GM23338 (cell line): Measurements from ENCODE around the gene NDUFB2. TPM values are rescaled to one million over a fixed set of nuclear protein-coding genes. Genes with fewer than 3 reads are reported as not detected.

Experiments
- CREB1 ChIP-seq: fragments of 250-450 bp; sonication (Bioruptor Pico); IDR thresholded peaks from 2 replicates; pipeline ENCODE4 v1.5.0; 2020; ENCODE audit warnings: low read depth, mild to moderate bottlenecking, moderate library complexity
- CTCF ChIP-seq, 2 experiments: fragments of 200-600 bp in 1 of 2; sonication (generic) in 1 of 2; conservative IDR thresholded peaks; 2 replicates each; pipeline versions ENCODE4 v1.5.1 to v1.6.1; 2016 to 2017; ENCODE audit warnings: antibody characterized with exemption in 2 of 2, low read depth in 2 of 2, mild to moderate bottlenecking in 2 of 2, moderate library complexity in 1 of 2
- ETS1 ChIP-seq: IDR thresholded peaks from 2 replicates; pipeline ENCODE4 v1.6.1; 2016; ENCODE audit warnings: antibody characterized with exemption
- EZH2phosphoT487 ChIP-seq: fragments of 200-600 bp; sonication (generic); IDR thresholded peaks from one replicate; pipeline ENCODE4 v1.8.1; 2018; ENCODE audit warnings: antibody characterized with exemption; ENCODE audit not compliant: unreplicated experiment
- NANOG ChIP-seq: IDR thresholded peaks from 2 replicates; pipeline ENCODE4 v1.6.1; 2016; ENCODE audit warnings: antibody characterized with exemption, borderline replicate concordance
- POLR2AphosphoS5 ChIP-seq: IDR thresholded peaks from 2 replicates; pipeline ENCODE4 v1.6.1; 2016; ENCODE audit warnings: antibody characterized with exemption, low read depth
- STAT1 ChIP-seq: IDR thresholded peaks from one replicate; pipeline ENCODE4 v1.6.1; 2016; ENCODE audit warnings: antibody characterized with exemption; ENCODE audit not compliant: unreplicated experiment
- ZNF114 ChIP-seq: fragments of 250-450 bp; sonication (Bioruptor Pico); IDR thresholded peaks from 2 replicates; pipeline ENCODE4 v1.5.0; 2020; ENCODE audit warnings: mild to moderate bottlenecking, moderate library complexity
- ZNF462 ChIP-seq: fragments of 250-450 bp; sonication (Bioruptor Pico); IDR thresholded peaks from 2 replicates; pipeline ENCODE4 v1.5.0; 2020; ENCODE audit warnings: mild to moderate bottlenecking, moderate library complexity
- polyA plus RNA-seq: library from polyadenylated mRNA; unstranded; fragments of >200 nt; fragmentation: Nextera tagmentation; extraction: Ambion mirVana; gene quantifications from 2 replicates; pipeline ENCODE4 v1.2.1, GENCODE V29; 2016
- total RNA-seq: library from RNA; depleted of rRNA; stranded (reverse); fragments of >200 nt; shearing (Covaris generic); gene quantifications from 2 replicates; pipeline ENCODE4 v1.2.3, GENCODE V29; 2014

Gene NDUFB2
- total and polyA plus RNA-seq, 2 experiments from 2014 or later: 306 to 382 TPM

DNA sequence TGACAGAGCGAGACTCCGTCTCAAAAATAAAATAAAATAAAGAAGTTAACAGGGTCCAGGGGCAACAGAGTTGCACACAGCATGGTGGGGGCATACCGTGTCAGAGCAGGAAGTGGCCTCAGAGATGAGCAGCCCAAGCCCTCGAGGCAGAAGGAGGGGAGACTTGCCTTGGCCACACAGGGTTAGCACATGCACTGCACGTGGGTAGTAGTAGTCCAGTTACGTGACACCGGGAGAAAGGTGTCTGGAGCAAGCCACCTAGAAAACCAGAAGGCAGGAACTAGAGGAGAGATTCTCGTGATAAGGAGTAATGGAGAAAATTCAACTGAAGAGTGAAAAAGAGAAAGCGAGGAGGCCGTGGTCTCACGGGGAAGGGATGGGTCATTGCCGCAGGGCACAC, 46.1 kb upstream of the NDUFB2 start (continued):
- TF ChIP-seq ZNF462: no peak
- TF ChIP-seq STAT1: no peak
- no peak for TF ChIP-seq ETS1
- TF ChIP-seq CTCF (conservative IDR thresholded peaks at IDR 0.05; ENCODE audit: low read depth in 2 of 2): no peak
- no peak for TF ChIP-seq NANOG
- TF ChIP-seq EZH2phosphoT487: no peak
- TF ChIP-seq ZNF114 (CRISPR knock-in tag): no peak
- TF ChIP-seq CREB1: no peak
- TF ChIP-seq POLR2AphosphoS5: no peak
